ENCODE results near the gene HHATL. TPM values are rescaled to one million over a fixed set of nuclear protein-coding genes. Genes with fewer than 3 reads are reported as not detected.

Gene HHATL
- total RNA-seq, 1 experiment from 2014 or later = 0.92 TPM

GRCh38 chr3:42709621-42710020, 7.0 kb upstream of the HHATL start:
- CTCF ChIA-PET = interaction anchor here (1.0 kb wide), 1 partner anchor 40 kb away, joined by 3 read pairs; no protein-coding TSS in a partner anchor
- no peak overlapping the region for H3K27ac Mint-ChIP-seq
- no peak for TF ChIP-seq TCF7 (CRISPR knock-in tag; IDR thresholded peaks at IDR 0.05; ENCODE audit: low read depth)
- TF ChIP-seq, protein P1, sequence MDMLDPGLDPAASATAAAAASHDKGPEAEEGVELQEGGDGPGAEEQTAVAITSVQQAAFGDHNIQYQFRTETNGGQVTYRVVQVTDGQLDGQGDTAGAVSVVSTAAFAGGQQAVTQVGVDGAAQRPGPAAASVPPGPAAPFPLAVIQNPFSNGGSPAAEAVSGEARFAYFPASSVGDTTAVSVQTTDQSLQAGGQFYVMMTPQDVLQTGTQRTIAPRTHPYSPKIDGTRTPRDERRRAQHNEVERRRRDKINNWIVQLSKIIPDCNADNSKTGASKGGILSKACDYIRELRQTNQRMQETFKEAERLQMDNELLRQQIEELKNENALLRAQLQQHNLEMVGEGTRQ (CRISPR knock-in tag; IDR thresholded peaks at IDR 0.05) = no peak
- TF ChIP-seq KAT7 (CRISPR knock-in tag; IDR thresholded peaks at IDR 0.05; ENCODE audit: borderline replicate concordance) = no peak
- no peak for TF ChIP-seq PREB (CRISPR knock-in tag; IDR thresholded peaks at IDR 0.05; ENCODE audit: borderline replicate concordance)
- no peak for TF ChIP-seq TEAD4 (CRISPR knock-in tag; IDR thresholded peaks at IDR 0.05)
- TF ChIP-seq, protein P2, sequence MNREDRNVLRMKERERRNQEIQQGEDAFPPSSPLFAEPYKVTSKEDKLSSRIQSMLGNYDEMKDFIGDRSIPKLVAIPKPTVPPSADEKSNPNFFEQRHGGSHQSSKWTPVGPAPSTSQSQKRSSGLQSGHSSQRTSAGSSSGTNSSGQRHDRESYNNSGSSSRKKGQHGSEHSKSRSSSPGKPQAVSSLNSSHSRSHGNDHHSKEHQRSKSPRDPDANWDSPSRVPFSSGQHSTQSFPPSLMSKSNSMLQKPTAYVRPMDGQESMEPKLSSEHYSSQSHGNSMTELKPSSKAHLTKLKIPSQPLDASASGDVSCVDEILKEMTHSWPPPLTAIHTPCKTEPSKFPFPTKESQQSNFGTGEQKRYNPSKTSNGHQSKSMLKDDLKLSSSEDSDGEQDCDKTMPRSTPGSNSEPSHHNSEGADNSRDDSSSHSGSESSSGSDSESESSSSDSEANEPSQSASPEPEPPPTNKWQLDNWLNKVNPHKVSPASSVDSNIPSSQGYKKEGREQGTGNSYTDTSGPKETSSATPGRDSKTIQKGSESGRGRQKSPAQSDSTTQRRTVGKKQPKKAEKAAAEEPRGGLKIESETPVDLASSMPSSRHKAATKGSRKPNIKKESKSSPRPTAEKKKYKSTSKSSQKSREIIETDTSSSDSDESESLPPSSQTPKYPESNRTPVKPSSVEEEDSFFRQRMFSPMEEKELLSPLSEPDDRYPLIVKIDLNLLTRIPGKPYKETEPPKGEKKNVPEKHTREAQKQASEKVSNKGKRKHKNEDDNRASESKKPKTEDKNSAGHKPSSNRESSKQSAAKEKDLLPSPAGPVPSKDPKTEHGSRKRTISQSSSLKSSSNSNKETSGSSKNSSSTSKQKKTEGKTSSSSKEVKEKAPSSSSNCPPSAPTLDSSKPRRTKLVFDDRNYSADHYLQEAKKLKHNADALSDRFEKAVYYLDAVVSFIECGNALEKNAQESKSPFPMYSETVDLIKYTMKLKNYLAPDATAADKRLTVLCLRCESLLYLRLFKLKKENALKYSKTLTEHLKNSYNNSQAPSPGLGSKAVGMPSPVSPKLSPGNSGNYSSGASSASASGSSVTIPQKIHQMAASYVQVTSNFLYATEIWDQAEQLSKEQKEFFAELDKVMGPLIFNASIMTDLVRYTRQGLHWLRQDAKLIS (CRISPR knock-in tag; IDR thresholded peaks at IDR 0.05; ENCODE audit: borderline replicate concordance) = no peak
- no peak for TF ChIP-seq RELA (CRISPR knock-in tag; IDR thresholded peaks at IDR 0.05; ENCODE audit: borderline replicate concordance)
- TF ChIP-seq E2F5 (CRISPR knock-in tag; IDR thresholded peaks at IDR 0.05) = no peak
- no peak for TF ChIP-seq ZSCAN18 (CRISPR knock-in tag; IDR thresholded peaks at IDR 0.05)
- TF ChIP-seq HMGXB4 (CRISPR knock-in tag; IDR thresholded peaks at IDR 0.05) = no peak
- no peak for TF ChIP-seq ZNF671 (CRISPR knock-in tag; IDR thresholded peaks at IDR 0.05)
- TF ChIP-seq, protein P3, sequence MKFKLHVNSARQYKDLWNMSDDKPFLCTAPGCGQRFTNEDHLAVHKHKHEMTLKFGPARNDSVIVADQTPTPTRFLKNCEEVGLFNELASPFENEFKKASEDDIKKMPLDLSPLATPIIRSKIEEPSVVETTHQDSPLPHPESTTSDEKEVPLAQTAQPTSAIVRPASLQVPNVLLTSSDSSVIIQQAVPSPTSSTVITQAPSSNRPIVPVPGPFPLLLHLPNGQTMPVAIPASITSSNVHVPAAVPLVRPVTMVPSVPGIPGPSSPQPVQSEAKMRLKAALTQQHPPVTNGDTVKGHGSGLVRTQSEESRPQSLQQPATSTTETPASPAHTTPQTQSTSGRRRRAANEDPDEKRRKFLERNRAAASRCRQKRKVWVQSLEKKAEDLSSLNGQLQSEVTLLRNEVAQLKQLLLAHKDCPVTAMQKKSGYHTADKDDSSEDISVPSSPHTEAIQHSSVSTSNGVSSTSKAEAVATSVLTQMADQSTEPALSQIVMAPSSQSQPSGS (CRISPR knock-in tag; IDR thresholded peaks at IDR 0.05; ENCODE audit: borderline replicate concordance, low read depth) = no peak
- no peak for TF ChIP-seq ZNF281 (CRISPR knock-in tag; IDR thresholded peaks at IDR 0.05)
- TF ChIP-seq, protein P4, sequence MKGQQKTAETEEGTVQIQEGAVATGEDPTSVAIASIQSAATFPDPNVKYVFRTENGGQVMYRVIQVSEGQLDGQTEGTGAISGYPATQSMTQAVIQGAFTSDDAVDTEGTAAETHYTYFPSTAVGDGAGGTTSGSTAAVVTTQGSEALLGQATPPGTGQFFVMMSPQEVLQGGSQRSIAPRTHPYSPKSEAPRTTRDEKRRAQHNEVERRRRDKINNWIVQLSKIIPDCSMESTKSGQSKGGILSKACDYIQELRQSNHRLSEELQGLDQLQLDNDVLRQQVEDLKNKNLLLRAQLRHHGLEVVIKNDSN (CRISPR knock-in tag; IDR thresholded peaks at IDR 0.05) = no peak
- ATAC-seq (no peak), DNase-seq (ENCODE audit: low spot score) (peak; percentile 5)
- no peak overlapping the region for H3K4me3 Mint-ChIP-seq
- H3K4me1 Mint-ChIP-seq = no peaks in the 10 kb centered on the region
- no peaks in the 10 kb centered on the region for H3K36me3 Mint-ChIP-seq
- POLR2A ChIA-PET = no interaction called here
- H3K9me3 Mint-ChIP-seq = no peaks in the 10 kb centered on the region
- H3K27me3 Mint-ChIP-seq (ENCODE audit: low read depth) = no peaks in the 10 kb centered on the region
